ENCODE measurements around the gene VPS13D.
A peak's percentile ranks its signal among the peaks of the same experiment; 100 is the strongest.

Gene VPS13D

GRCh38 chr1:12335815-12336214 lies 106.0 kb downstream of the VPS13D start:
- H3K27ac Mint-ChIP-seq = no peak overlapping the region
- no peak for DNase-seq
- peaks cover 2 to 11% of the 10 kb centered on the region in 2 donors for H3K4me1 Mint-ChIP-seq
- H3K27me3 Mint-ChIP-seq = no peaks in the 10 kb centered on the region
- no peak overlapping the region for H3K4me3 Mint-ChIP-seq
- H3K36me3 Mint-ChIP-seq = peaks cover 31 to 45% of the 10 kb centered on the region in 2 donors
- no peak for ATAC-seq (replicated peaks)
- no peaks in the 10 kb centered on the region for H3K9me3 Mint-ChIP-seq

- ATAC-seq (replicated peaks) = no peak
- H3K36me3 Mint-ChIP-seq = peaks cover 31 to 46% of the 10 kb centered on the region in 2 donors
- H3K9me3 Mint-ChIP-seq = no peaks in the 10 kb centered on the region
These were observed 106.6 kb downstream of the VPS13D start for GRCh38 chr1:12336413-12336812.

GRCh38 chr1:12338017-12338416 lies 108.2 kb downstream of the VPS13D start:
- Mint-ChIP-seq H3K36me3 (peaks cover 38 to 57% of the 10 kb centered on the region in 2 donors), H3K4me3 (no peak overlapping the region), H3K27me3 (no peaks in the 10 kb centered on the region), H3K4me1 (peaks cover 15 to 28% of the 10 kb centered on the region in 2 donors), H3K9me3 (no peaks in the 10 kb centered on the region), H3K27ac (no peak overlapping the region)
- ATAC-seq (replicated peaks) = no peak
- DNase-seq = no peak

More at GRCh38 chr1:12336413-12336812, 106.6 kb downstream of the VPS13D start:
- DNase-seq = no peak
- Mint-ChIP-seq H3K27ac (peak overlapping the region; percentile 10), H3K27me3 (no peaks in the 10 kb centered on the region), H3K4me1 (peaks cover 2 to 13% of the 10 kb centered on the region in 2 donors), H3K4me3 (no peak overlapping the region)

GRCh38 chr1:12338823-12339222 lies 109.0 kb downstream of the VPS13D start:
- no peaks in the 10 kb centered on the region for H3K9me3 Mint-ChIP-seq
- H3K4me1 Mint-ChIP-seq = peaks cover 18 to 31% of the 10 kb centered on the region in 2 donors
- H3K36me3 Mint-ChIP-seq = peaks cover 40 to 54% of the 10 kb centered on the region in 2 donors
- ATAC-seq (replicated peaks) = no peak
- H3K27me3 Mint-ChIP-seq = no peaks in the 10 kb centered on the region
- H3K4me3 Mint-ChIP-seq = no peak overlapping the region
- DNase-seq = no peak
- no peak overlapping the region for H3K27ac Mint-ChIP-seq

- H3K36me3 Mint-ChIP-seq = peaks cover 35 to 50% of the 10 kb centered on the region in 2 donors
- DNase-seq (no peak), ATAC-seq (replicated peaks) (no peak)
- no peak overlapping the region for H3K4me3 Mint-ChIP-seq
- no peaks in the 10 kb centered on the region for H3K9me3 Mint-ChIP-seq
- H3K4me1 Mint-ChIP-seq = peaks cover 21 to 37% of the 10 kb centered on the region in 2 donors
- H3K27me3 Mint-ChIP-seq = no peaks in the 10 kb centered on the region
- no peak overlapping the region for H3K27ac Mint-ChIP-seq
These were observed 109.6 kb downstream of the VPS13D start for GRCh38 chr1:12339396-12339795.

GRCh38 chr1:12339811-12340543 lies 110.1 kb downstream of the VPS13D start:
- Mint-ChIP-seq H3K4me3 (no peak overlapping the region), H3K36me3 (peaks cover 35 to 53% of the 10 kb centered on the region in 2 donors), H3K27me3 (no peaks in the 10 kb centered on the region), H3K4me1 (peaks cover 27 to 42% of the 10 kb centered on the region in 2 donors), H3K9me3 (no peaks in the 10 kb centered on the region), H3K27ac (no peak overlapping the region)
- DNase-seq = no peak
- no peak for ATAC-seq (replicated peaks)

- ATAC-seq (replicated peaks) (no peak), DNase-seq (no peak)
- no peak overlapping the region for H3K27ac Mint-ChIP-seq
- peaks cover 31 to 49% of the 10 kb centered on the region in 2 donors for H3K36me3 Mint-ChIP-seq
- H3K9me3 Mint-ChIP-seq = no peaks in the 10 kb centered on the region
- H3K27me3 Mint-ChIP-seq = no peaks in the 10 kb centered on the region
- H3K4me3 Mint-ChIP-seq = no peak overlapping the region
- peaks cover 32 to 48% of the 10 kb centered on the region in 2 donors for H3K4me1 Mint-ChIP-seq
These were observed 110.7 kb downstream of the VPS13D start for GRCh38 chr1:12340544-12340930.

- Mint-ChIP-seq H3K9me3 (no peaks in the 10 kb centered on the region), H3K27me3 (no peaks in the 10 kb centered on the region), H3K4me3 (no peak overlapping the region), H3K4me1 (peaks cover 35 to 58% of the 10 kb centered on the region in 2 donors), H3K36me3 (peaks cover 22 to 45% of the 10 kb centered on the region in 2 donors), H3K27ac (peak overlapping the region; percentile 37)
- ATAC-seq (replicated peaks) (no peak), DNase-seq (no peak)
These were observed 111.8 kb downstream of the VPS13D start for GRCh38 chr1:12341667-12342066.

- no peak for ATAC-seq (replicated peaks)
- Mint-ChIP-seq H3K4me1 (peaks cover 35 to 59% of the 10 kb centered on the region in 2 donors), H3K27ac (peak overlapping the region; percentile 25), H3K27me3 (no peaks in the 10 kb centered on the region), H3K9me3 (no peaks in the 10 kb centered on the region), H3K4me3 (no peak overlapping the region), H3K36me3 (peaks cover 22 to 48% of the 10 kb centered on the region in 2 donors)
- no peak for DNase-seq
These were observed 112.7 kb downstream of the VPS13D start for GRCh38 chr1:12342401-12343003.

GRCh38 chr1:12343823-12344487 lies 114.1 kb downstream of the VPS13D start:
- ATAC-seq (replicated peaks) (peak in 1 of 2 donors; percentile 18), DNase-seq (no peak)
- H3K9me3 Mint-ChIP-seq = no peaks in the 10 kb centered on the region
- peak overlapping the region; percentile 94 for H3K27ac Mint-ChIP-seq
- H3K27me3 Mint-ChIP-seq = no peaks in the 10 kb centered on the region
- peaks cover 35 to 59% of the 10 kb centered on the region in 2 donors for H3K4me1 Mint-ChIP-seq
- no peak overlapping the region for H3K4me3 Mint-ChIP-seq
- H3K36me3 Mint-ChIP-seq = peaks cover 17 to 42% of the 10 kb centered on the region in 2 donors

GRCh38 chr1:12344596-12345349 lies 114.9 kb downstream of the VPS13D start:
- Mint-ChIP-seq H3K27me3 (no peaks in the 10 kb centered on the region), H3K4me1 (peaks cover 35 to 58% of the 10 kb centered on the region in 2 donors), H3K27ac (peak overlapping the region; percentile 94), H3K9me3 (peaks cover 0 to 2% of the 10 kb centered on the region in 2 donors), H3K36me3 (peaks cover 26 to 50% of the 10 kb centered on the region in 2 donors), H3K4me3 (peak overlapping the region; percentile 74 to 85)
- ATAC-seq (replicated peaks) (peak; percentile 66 to 78), DNase-seq (no peak)

- DNase-seq (no peak), ATAC-seq (replicated peaks) (peak; percentile 64 to 65)
- no peaks in the 10 kb centered on the region for H3K27me3 Mint-ChIP-seq
- peak overlapping the region; percentile 74 to 85 for H3K4me3 Mint-ChIP-seq
- H3K9me3 Mint-ChIP-seq = peaks cover 2 to 5% of the 10 kb centered on the region in 2 donors
- H3K36me3 Mint-ChIP-seq = peaks cover 32 to 58% of the 10 kb centered on the region in 2 donors
- peak overlapping the region; percentile 94 for H3K27ac Mint-ChIP-seq
- H3K4me1 Mint-ChIP-seq = peaks cover 35 to 50% of the 10 kb centered on the region in 2 donors
These were observed 115.8 kb downstream of the VPS13D start for GRCh38 chr1:12345350-12346217.

GRCh38 chr1:12346483-12347151 lies 116.8 kb downstream of the VPS13D start:
- Mint-ChIP-seq H3K27ac (no peak overlapping the region), H3K27me3 (no peaks in the 10 kb centered on the region), H3K36me3 (peaks cover 36 to 60% of the 10 kb centered on the region in 2 donors), H3K4me1 (peaks cover 33 to 44% of the 10 kb centered on the region in 2 donors), H3K4me3 (no peak overlapping the region), H3K9me3 (peaks cover 2 to 7% of the 10 kb centered on the region in 2 donors)
- ATAC-seq (replicated peaks) (no peak), DNase-seq (no peak)

Measured in stimulated activated naive B cell treated with anti-CD40 and anti-IgM and Interleukin-4, amounts not matched to agents 10 μg/mL and 1 μg/mL and 100 μg/mL, for 72 hours (primary cell).